Kidney (tissue), 14 donors: ENCODE results near the gene METTL13. TPM values are rescaled to one million over a fixed set of nuclear protein-coding genes. Genes with fewer than 3 reads are reported as not detected.
"Not testable (repeated sequence)": the region's sequence is repeated elsewhere in the genome, so short reads cannot be mapped to it uniquely, and the experiment has no call there.

Experiments used
- DNase-seq, 5 donors: peaks; one replicate each; pipeline ENCODE4 v3.0.0-alpha.2; 2013 to 2020
- FAIRE-seq: peaks from 2 replicates; lab custom pipeline; 2012; peaks lifted over from hg19 to GRCh38; lab: Jason Lieb, UNC
- H3K27ac ChIP-seq, 2 donors: one replicate each; pipeline ENCODE4 v1.7.0; 2013; ENCODE audit warnings: low read depth in 2 of 2, low read length in 2 of 2, inconsistent platforms in 1 of 2
- H3K27me3 ChIP-seq: one replicate; pipeline ENCODE4 v1.7.1; 2013; ENCODE audit warnings: low read length, inconsistent platforms; ENCODE audit not compliant: control insufficient read depth, insufficient read depth
- H3K36me3 ChIP-seq, 3 donors: one replicate each; pipeline versions ENCODE4 v1.7.0 to v1.7.1; 2013; ENCODE audit warnings: low read length in 3 of 3, control low read depth in 1 of 3, inconsistent platforms in 1 of 3; ENCODE audit not compliant: insufficient read depth in 3 of 3, control insufficient read depth in 2 of 3
- H3K4me1 ChIP-seq, 3 donors: one replicate each; pipeline versions ENCODE4 v1.7.0 to v1.7.1; 2013; ENCODE audit warnings: low read length in 3 of 3, inconsistent platforms in 1 of 3, low read depth in 1 of 3; ENCODE audit not compliant: control insufficient read depth in 2 of 3, insufficient read depth in 2 of 3
- H3K4me3 ChIP-seq, 3 donors: one replicate each; pipeline versions ENCODE4 v1.7.0 to v1.8.1; 2013; ENCODE audit warnings: low read length in 3 of 3, control low read depth in 1 of 3, inconsistent platforms in 1 of 3
- H3K9ac ChIP-seq, 3 donors: one replicate each; pipeline versions ENCODE4 v1.7.0 to v1.7.1; 2013; ENCODE audit warnings: low read length in 3 of 3, control low read depth in 1 of 3, inconsistent platforms in 1 of 3
- H3K9me3 ChIP-seq, 3 donors: one replicate each; pipeline versions ENCODE4 v1.7.0 to v1.7.1; 2013; ENCODE audit warnings: low read length in 3 of 3, control low read depth in 1 of 3, inconsistent platforms in 1 of 3; ENCODE audit not compliant: control insufficient read depth in 2 of 3, insufficient read depth in 1 of 3
- CTCF ChIP-seq: IDR thresholded peaks from 3 replicates; pipeline ENCODE4 v1.5.1; 2012; ENCODE audit warnings: mild to moderate bottlenecking, moderate library complexity, borderline replicate concordance; ENCODE audit not compliant: insufficient read depth; ENCODE audit errors: extremely low read depth
- intact Hi-C: fragments of 100-400 bp; cut with DNase I; formaldehyde crosslinking; loops from one replicate; pipeline ENCODE4 v1.11.1; 2022
- polyA plus RNA-seq: library from polyadenylated mRNA; stranded (reverse); fragments of 350-450 nt; fragmentation: Illumina TruSeq; extraction: RNeasy Lipid Tissue Mini Kit (QIAGEN cat#74804); gene quantifications from one replicate; pipeline ENCODE4 v1.2.3, GENCODE V29; 2014; ENCODE audit warnings: low read depth, low replicate concordance; ENCODE audit not compliant: insufficient read depth
- total RNA-seq: library from RNA; stranded (reverse); fragmentation: NEBNext Ultra II Directional; extraction: Animal tissue kit (Norgen Biotek cat#: 25700); gene quantifications from one replicate; pipeline ENCODE4 v1.2.1, GENCODE V29; 2021
- donor health status: control.
- donor health status: control.
- donor health status: control.
- donor health status: control.
- donor health status: control.
- donor health status: DM: yes; HTN: yes; CAD: no.
- donor health status: Normal renal cell carcinoma (clear cell type).

Gene METTL13
- total and polyA plus RNA-seq, 2 donors from 2014 or later: 24.5 to 29.0 TPM

- no peak overlapping the region for H3K27ac ChIP-seq
- H3K9me3 ChIP-seq: no peaks in the 10 kb centered on the region
- FAIRE-seq: no peak
These were observed 17.7 kb downstream of the METTL13 start for GRCh38 chr1:171799166-171799565.

GRCh38 chr1:171799698-171800097 is 18.2 kb downstream of the METTL13 start:
- H3K4me1 ChIP-seq, H3K9me3 ChIP-seq, H3K4me3 ChIP-seq, H3K27me3 ChIP-seq, H3K9ac ChIP-seq, H3K27ac ChIP-seq, DNase-seq, FAIRE-seq: not testable (repeated sequence)
- H3K36me3 ChIP-seq: peaks cover 6 to 21% (median 13%) of the 10 kb centered on the region in 3 donors
- intact Hi-C loops: loop anchor here (5.0 kb wide), 1 partner anchor 183 kb away; no protein-coding TSS in a partner anchor

More at GRCh38 chr1:171799166-171799565, 17.7 kb downstream of the METTL13 start:
- Histone ChIP-seq H3K36me3 (peaks cover 6 to 26% (median 15%) of the 10 kb centered on the region in 3 donors), H3K9ac (no peak overlapping the region), H3K4me1 (peaks cover 0 to 4% (median 0%) of the 10 kb centered on the region in 3 donors), H3K4me3 (no peak overlapping the region), H3K27me3 (no peaks in the 10 kb centered on the region)
- intact Hi-C loops: no loop called here
- no peak for TF ChIP-seq CTCF
- peak in 3 of 5 donors; percentile 14 to 22 (median 17) for DNase-seq

- Histone ChIP-seq H3K9ac (no peak overlapping the region), H3K36me3 (peaks cover 1 to 16% (median 12%) of the 10 kb centered on the region in 3 donors), H3K4me1 (peaks cover 0 to 4% (median 0%) of the 10 kb centered on the region in 3 donors), H3K27me3 (no peaks in the 10 kb centered on the region), H3K27ac (no peak overlapping the region), H3K9me3 (no peaks in the 10 kb centered on the region), H3K4me3 (no peak overlapping the region)
- DNase-seq (no peak), FAIRE-seq (no peak)
- no peak for TF ChIP-seq CTCF
- intact Hi-C loops: loop anchor here (5.0 kb wide), 1 partner anchor 182 kb away; no protein-coding TSS in a partner anchor
These were observed 18.9 kb downstream of the METTL13 start for GRCh38 chr1:171800342-171800741.

- Histone ChIP-seq H3K4me3 (no peak overlapping the region), H3K9ac (no peak overlapping the region), H3K36me3 (peaks cover 0 to 11% (median 9%) of the 10 kb centered on the region in 3 donors), H3K4me1 (peaks cover 0 to 7% (median 0%) of the 10 kb centered on the region in 3 donors), H3K9me3 (no peaks in the 10 kb centered on the region), H3K27ac (no peak overlapping the region), H3K27me3 (no peaks in the 10 kb centered on the region)
- DNase-seq (no peak), FAIRE-seq (no peak)
- no peak for TF ChIP-seq CTCF
- intact Hi-C loops: loop anchor here (5.0 kb wide), 1 partner anchor 181 kb away; no protein-coding TSS in a partner anchor
These were observed 19.4 kb downstream of the METTL13 start for GRCh38 chr1:171800851-171801250.
